UCSD-AML1 (cell line): Measurements from ENCODE around the gene IRS2.

Experiments used
- DNase-seq: peaks from one replicate; lab custom pipeline; 2025; ENCODE audit not compliant: unreplicated experiment; lab: John Stamatoyannopoulos, UW

Gene IRS2

GRCh38 chr13:109803825-109804224, 17.4 kb upstream of the IRS2 start:
- no peak for DNase-seq

DNA sequence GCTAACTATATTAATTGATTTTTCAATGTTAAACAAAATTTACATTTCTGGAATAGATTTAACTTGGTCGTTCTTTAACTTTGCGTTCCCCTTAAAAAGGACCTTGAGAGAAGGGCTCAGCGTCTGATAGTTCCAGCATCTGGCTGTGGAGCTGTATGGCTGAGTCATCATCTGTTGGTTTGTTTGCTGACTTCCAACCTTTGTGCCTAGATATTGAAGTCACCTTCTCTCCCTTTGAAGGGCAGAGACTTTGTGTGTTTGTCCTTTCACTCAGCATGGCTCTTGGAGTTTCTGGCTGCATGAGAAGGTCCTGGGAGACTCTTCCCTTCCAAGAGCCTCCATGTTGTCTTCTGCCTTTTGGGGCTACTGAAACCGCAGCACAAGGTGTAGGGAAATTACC, 16.6 kb upstream of the IRS2 start:
- no peak for DNase-seq

DNA sequence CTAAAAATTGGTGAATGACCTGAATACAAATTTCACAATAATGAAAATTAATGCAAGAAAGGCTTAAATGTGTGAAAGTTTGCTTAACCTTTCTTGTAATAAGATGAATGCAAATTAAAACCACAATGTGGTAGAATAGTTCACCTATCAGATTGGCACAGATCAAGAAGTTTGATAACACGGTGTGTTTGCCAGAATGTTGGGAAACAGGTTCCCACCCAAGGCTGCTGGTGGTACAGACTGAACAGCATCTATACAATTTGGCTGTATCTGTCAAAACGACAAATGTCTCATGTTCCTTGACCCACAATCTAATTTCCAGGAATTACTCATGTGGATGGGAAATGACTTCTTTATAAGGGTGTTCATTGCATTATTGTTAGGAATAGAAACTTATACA, 8.6 kb upstream of the IRS2 start:
- DNase-seq: no peak

DNA sequence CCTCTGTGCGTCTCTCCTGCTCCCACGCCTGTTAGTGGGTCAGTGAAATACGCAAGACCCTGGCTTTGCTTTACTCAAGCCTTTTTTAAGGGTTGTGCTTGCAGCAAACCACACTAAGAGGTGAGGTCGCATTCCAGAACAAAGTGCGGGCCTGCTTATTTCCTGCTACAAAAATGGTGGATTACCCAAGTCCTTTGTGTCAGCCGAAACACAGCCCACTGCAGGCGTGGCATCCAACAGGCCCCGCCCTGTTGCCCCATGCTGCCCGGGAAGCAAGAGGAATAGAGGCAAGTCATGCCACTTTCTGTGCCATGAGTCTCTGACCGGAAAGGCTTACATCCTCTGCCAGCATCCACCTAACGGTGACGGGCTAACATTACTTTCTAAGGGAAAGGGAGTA, 7.7 kb upstream of the IRS2 start:
- no peak for DNase-seq

GRCh38 chr13:109792416-109793059, 6.2 kb upstream of the IRS2 start:
- no peak for DNase-seq

- no peak for DNase-seq
Measured at GRCh38 chr13:109790942-109791605, 4.7 kb upstream of the IRS2 start.

GRCh38 chr13:109790086-109790485, 3.7 kb upstream of the IRS2 start:
- DNase-seq: no peak

- DNase-seq: no peak
Measured at GRCh38 chr13:109789262-109789661, 2.9 kb upstream of the IRS2 start.

DNA sequence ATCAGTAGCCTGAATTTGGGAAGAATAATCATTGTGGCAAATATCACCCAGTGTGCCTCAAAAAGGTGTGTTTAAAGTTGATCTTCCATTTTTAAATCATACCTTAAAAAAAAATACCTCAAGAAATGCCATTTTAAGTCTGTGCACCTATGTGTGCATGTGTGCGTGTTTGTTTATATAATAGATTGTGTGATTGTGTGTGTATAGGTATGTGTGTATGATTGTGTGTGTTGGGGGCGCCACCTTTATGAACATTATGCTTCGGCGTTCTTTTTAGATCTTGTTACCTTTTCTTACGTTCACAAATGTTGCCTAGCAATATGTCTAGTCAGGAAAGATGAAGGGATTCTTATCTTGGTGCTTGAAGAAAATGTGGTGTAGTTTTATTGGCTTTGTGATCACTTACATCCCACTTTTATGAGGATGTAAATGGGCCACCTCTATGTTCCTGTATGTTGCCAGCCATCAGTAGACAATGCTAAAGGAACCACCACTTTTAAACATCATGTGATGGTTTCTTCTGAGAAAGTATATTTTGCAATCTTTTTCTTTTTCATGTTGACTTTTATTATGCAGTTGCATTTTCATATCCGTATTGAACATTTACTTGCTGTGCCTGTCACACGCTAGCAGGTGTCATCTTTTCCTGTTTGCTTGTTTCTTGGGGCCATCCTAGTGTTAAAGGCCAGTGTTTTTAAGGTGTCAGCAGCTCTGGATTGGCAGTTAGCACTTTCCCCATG, 2.2 kb upstream of the IRS2 start:
- no peak for DNase-seq

DNA sequence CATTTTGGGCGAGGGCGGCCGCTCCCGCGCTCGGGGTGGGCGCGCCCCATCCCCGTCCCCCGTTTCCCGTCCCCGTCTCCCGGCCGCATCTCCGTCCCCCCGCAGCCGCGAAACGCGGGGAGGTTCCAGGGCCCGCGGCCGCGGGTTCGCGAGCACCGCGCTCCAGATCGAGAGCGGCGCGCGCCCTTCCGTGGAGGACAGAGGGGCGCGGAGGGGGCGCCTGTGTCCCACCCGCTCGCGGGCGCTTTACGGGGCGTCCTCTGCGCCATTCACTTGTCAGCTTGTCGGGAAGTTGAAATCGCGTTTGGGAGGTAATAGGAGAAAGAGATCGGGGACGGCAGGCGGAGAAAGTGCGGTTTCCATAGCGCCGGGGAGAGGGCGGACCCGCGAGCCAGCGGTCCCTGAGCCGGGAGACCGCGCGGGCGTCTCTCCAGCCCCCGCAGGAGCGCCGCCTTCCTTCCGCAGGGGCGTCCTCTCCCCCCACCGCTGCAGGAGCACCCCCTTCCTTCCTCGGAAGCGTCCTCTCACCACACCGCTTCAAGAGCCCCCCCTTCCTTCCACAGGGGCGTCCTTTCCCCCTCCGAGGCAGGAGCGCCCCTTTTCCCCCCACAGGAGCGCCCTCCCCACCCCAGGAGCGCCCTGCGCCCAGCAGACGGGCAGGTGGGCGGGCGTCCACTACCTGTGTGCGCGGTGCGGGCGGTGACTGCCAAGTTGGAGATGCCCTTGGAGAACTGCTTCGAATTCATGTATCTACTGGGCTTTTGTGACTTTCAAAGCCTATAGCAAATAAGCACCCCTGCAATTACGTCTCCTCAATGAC, 962 bp upstream of the IRS2 start:
- peak; percentile 52 for DNase-seq

DNA sequence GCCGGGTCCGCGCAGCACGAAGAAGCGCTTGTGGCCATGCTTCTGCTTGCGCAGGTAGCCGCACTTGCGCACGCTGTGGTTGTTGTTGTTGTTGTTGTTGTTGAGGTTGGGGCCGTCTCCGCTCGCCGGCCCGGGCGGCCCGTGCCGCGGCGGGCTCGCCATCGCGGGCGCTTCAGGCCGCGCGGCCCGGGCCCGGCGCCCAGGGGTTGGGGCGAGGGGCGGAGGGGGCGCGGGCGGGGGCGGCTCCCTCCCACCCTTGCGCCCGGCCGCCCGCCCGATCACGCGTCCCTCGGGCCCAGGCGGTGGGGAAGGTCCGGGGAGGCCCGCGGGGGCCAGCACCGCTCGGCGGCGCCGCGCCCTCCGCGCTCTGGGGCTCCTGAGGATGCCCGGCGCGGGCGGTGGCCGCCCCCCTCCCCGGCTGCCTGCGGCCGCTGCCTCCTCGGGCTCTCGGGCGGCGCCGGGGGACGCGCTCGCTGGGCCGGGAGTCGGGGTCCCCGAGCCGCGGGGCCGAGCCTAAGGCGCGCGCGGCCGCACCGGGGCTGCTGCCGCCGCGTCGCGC, 412 bp downstream of the IRS2 start:
- no peak for DNase-seq

DNA sequence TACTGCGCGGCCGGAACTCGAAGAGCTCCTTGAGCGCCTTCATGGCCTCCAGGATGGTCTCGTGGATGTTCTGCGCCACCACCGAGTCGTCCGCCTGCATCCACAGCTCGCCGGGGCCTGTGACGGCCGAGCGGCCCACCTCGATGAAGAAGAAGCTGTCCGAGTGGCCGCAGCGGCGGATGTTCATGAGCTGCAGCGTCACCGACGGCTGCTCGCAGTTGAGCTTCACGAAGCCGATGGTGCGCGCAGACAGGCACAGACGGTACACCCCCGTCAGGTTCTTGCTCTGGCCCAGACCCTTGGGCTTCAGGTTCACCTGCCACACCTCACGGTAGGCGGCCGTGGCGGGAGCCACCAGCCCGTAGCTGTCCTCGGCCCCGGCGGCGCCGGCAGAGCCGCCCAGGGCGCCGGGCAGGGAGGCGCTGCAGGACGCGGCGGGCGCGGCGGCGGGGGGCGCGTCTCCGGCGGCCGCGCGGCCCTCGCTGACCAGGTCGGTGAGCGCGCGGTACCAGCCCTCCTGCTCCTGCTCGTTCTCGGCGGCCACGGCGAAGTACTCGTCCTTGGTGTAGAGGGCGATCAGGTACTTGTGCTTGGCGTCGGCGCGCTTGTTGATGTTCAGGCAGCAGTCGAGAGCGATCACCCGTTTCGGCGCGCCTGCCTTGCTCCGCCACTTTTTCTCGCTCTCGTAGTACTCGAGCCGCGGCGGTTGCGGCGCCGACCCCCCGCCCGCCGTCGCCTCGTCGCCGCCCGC, 1.1 kb downstream of the IRS2 start:
- no peak for DNase-seq

GRCh38 chr13:109784590-109785140, 1.7 kb downstream of the IRS2 start:
- no peak for DNase-seq

DNA sequence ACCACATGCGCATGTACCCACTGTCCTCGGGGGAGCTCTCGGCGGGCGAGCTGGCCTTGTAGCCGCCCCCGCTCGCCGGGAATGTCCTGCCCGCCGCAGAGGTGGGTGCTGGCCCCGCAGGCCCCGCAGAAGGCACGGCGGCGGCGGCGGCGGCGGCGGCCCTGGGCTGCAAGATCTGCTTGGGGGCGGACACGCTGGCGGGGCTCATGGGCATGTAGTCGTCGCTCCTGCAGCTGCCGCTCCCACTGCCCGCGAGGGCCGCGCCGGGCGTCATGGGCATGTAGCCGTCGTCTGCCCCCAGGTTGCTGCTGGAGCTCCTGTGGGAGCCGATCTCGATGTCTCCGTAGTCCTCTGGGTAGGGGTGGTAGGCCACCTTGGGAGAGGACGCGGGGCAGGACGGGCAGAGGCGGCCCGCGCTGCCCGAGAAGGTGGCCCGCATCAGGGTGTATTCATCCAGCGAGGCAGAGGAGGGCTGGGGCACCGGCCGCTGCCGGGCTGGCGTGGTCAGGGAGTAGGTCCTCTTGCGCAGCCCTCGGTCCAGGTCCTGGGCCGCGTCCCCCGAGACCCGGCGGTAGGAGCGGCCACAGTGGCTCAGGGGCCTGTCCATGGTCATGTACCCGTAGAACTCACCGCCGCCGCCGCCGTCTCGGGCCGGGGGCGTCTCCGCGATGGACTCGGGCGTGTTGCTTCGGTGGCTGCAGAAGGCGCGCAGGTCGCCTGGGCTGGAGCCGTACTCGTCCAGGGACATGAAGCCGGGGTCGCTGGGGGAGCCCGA, 2.4 kb downstream of the IRS2 start:
- DNase-seq: no peak

DNA sequence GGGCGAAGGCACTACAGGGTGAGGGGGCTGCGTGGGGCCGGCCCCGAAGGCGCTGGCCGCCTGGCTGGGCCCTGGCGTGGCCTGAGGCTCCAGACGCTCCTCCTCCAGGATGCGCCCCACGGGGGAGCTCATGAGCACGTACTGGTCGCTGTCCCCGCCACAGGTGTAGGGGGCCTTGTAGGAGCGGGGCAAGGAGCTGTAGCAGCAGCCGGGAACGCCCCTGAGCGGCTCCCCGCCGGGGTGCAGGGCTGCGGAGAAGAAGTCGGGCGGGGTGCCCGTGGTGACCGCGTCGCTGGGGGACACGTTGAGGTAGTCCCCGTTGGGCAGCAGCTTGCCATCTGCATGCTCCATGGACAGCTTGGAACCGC, 3.0 kb downstream of the IRS2 start:
- DNase-seq: no peak

- DNase-seq: no peak
Measured at GRCh38 chr13:109782823-109783431, 3.5 kb downstream of the IRS2 start.

- no peak for DNase-seq
Measured at GRCh38 chr13:109782066-109782822, 4.1 kb downstream of the IRS2 start.

DNA sequence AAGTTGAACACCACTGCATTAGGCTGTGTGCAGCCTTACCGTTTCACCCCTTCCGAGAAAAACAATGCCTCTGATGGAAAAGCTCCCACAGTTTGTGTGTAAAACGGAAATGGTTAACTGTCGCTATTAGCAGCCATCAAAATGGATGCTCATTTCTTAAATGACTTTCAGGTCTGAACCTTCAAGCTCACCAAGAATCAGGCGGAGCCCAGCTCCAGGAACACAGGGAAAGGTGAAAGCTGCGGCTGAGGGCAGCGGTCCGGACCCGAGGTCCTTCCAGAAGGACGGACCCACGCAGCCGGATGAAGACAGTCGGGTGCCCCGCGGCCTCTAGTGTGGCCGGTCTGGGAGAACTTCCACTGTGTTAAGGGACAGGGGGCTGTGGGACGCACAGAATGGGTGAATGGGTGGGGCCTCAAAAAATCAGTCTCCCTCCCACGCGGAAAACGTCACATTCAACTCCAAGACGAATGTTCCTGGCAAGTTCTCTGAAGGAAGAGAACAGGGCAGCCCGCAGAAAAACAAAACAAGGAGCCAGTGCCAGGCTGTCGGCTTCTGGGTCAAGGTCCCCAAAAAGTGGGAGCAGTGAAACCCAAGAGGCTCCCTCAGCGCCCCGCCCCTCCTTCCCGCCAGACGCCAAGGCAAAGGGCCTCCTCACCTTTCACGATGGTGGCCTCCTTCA, 4.9 kb downstream of the IRS2 start:
- DNase-seq: no peak
